WTC11 (cell line): Measurements from ENCODE around the gene CHCHD1. TPM values are rescaled to one million over a fixed set of nuclear protein-coding genes. Genes with fewer than 3 reads are reported as not detected.

Source experiments
- ATAC-seq: fragments of 200-7000 bp; cut with Tn5 transposase; 2 replicates; pipeline ENCODE4 v1.10.0; 2021; ENCODE audit warnings: mild to moderate bottlenecking, moderate library complexity
- Bru-seq: library from RNA; stranded (reverse); fragments of 400-500 nt; gene quantifications from one replicate; lab custom pipeline; 2021; lab: Mats Ljungman, UMichigan
- CTCF ChIA-PET: fragments of 300-600 bp; sonication (Branson Sonifier 250); formaldehyde crosslinking; loops from one replicate; lab custom pipeline; 2021; ENCODE audit warnings: antibody characterized with exemption; lab: Charles Lee
- POLR2A ChIA-PET: fragments of 350-600 bp; sonication (Branson Sonifier 250); formaldehyde crosslinking; loops from one replicate; lab custom pipeline; 2021; ENCODE audit warnings: antibody characterized with exemption; lab: Charles Lee
- DNase-seq: peaks from one replicate; pipeline ENCODE4 v3.0.0; 2021; ENCODE audit warnings: low spot score
- H3K27ac Mint-ChIP-seq: 2 replicates; pipeline ENCODE4 v1.8.0; 2021; ENCODE audit warnings: mixed read lengths
- H3K27me3 Mint-ChIP-seq: 2 replicates; pipeline ENCODE4 v1.8.0; 2021; ENCODE audit warnings: low read depth, mild to moderate bottlenecking, moderate library complexity, mixed read lengths
- H3K36me3 Mint-ChIP-seq: 2 replicates; pipeline ENCODE4 v1.8.0; 2021; ENCODE audit warnings: mixed read lengths
- H3K4me1 Mint-ChIP-seq: 2 replicates; pipeline ENCODE4 v1.8.0; 2022; ENCODE audit warnings: mixed read lengths
- H3K4me3 Mint-ChIP-seq: 2 replicates; pipeline ENCODE4 v1.8.0; 2021; ENCODE audit warnings: mild to moderate bottlenecking, moderate library complexity, mixed read lengths
- H3K9me3 Mint-ChIP-seq: 2 replicates; pipeline ENCODE4 v1.8.0; 2021; ENCODE audit warnings: mixed read lengths
- AR ChIP-seq: fragments of 250-450 bp; sonication (Bioruptor Pico); IDR thresholded peaks from 2 replicates; pipeline ENCODE4 v1.9.0; 2021; ENCODE audit warnings: mild to moderate bottlenecking
- CTCF ChIP-seq: fragments of 200-600 bp; IDR thresholded peaks from 2 replicates; pipeline ENCODE4 v1.8.0; 2022; ENCODE audit warnings: antibody characterized with exemption
- ELF4 ChIP-seq: sonication (generic); formaldehyde crosslinking; IDR thresholded peaks from 2 replicates; pipeline ENCODE4 v1.8.1; 2022; ENCODE audit warnings: low read depth, mild to moderate bottlenecking, moderate library complexity, missing genetic modification reagents
- FOXP4 ChIP-seq: sonication (generic); formaldehyde crosslinking; IDR thresholded peaks from 2 replicates; pipeline ENCODE4 v1.8.0; 2022; ENCODE audit warnings: mild to moderate bottlenecking, missing genetic modification reagents
- HMGXB4 ChIP-seq: sonication (generic); formaldehyde crosslinking; IDR thresholded peaks from 2 replicates; pipeline ENCODE4 v1.8.1; 2023; ENCODE audit warnings: mild to moderate bottlenecking, moderate library complexity, missing genetic modification reagents
- IRF2 ChIP-seq: sonication (generic); formaldehyde crosslinking; IDR thresholded peaks from 2 replicates; pipeline ENCODE4 v1.8.0; 2022; ENCODE audit warnings: low read depth, missing genetic modification reagents, borderline replicate concordance
- MXD4 ChIP-seq: fragments of 250-450 bp; sonication (Bioruptor Pico); IDR thresholded peaks from 2 replicates; pipeline ENCODE4 v1.8.0; 2021; ENCODE audit warnings: mild to moderate bottlenecking, moderate library complexity, borderline replicate concordance
- NFE2L1 ChIP-seq: sonication (generic); formaldehyde crosslinking; IDR thresholded peaks from 2 replicates; pipeline ENCODE4 v1.8.1; 2023; ENCODE audit warnings: missing genetic modification reagents
- NR1H2 ChIP-seq: sonication (generic); formaldehyde crosslinking; IDR thresholded peaks from 2 replicates; pipeline ENCODE4 v1.9.0; 2021; ENCODE audit warnings: mild to moderate bottlenecking, moderate library complexity, missing genetic modification reagents
- PREB ChIP-seq: sonication (generic); formaldehyde crosslinking; IDR thresholded peaks from 2 replicates; pipeline ENCODE4 v1.8.1; 2022; ENCODE audit warnings: mild to moderate bottlenecking, missing genetic modification reagents, moderate library complexity, borderline replicate concordance
- USF2 ChIP-seq: sonication (generic); formaldehyde crosslinking; IDR thresholded peaks from 2 replicates; pipeline ENCODE4 v1.8.1; 2023; ENCODE audit warnings: mild to moderate bottlenecking, missing genetic modification reagents, moderate library complexity
- ZBTB21 ChIP-seq: sonication (generic); formaldehyde crosslinking; IDR thresholded peaks from 2 replicates; pipeline ENCODE4 v1.8.1; 2023; ENCODE audit warnings: mild to moderate bottlenecking, missing genetic modification reagents, borderline replicate concordance
- ZNF423 ChIP-seq: fragments of 250-450 bp; sonication (Bioruptor Pico); IDR thresholded peaks from 2 replicates; pipeline ENCODE4 v2.1.2; 2022; ENCODE audit warnings: mild to moderate bottlenecking, moderate library complexity
- long read RNA-seq, 3 experiments: library from RNA in 1 of 3; library from capped mRNA in 1 of 3; library from polyadenylated mRNA in 1 of 3; unstranded in 2 of 3; stranded (forward) in 1 of 3; transcript quantifications; one replicate each; pipeline ENCODE4 v2.0.0, GENCODE V29; 2021
- total RNA-seq: library from RNA; stranded (reverse); gene quantifications from 3 replicates; pipeline ENCODE4 v1.2.3, GENCODE V29; 2021
- TF ChIP-seq, protein P1 (sequence below): sonication (generic); formaldehyde crosslinking; IDR thresholded peaks from 2 replicates; pipeline ENCODE4 v1.8.1; 2023; ENCODE audit warnings: mild to moderate bottlenecking, missing genetic modification reagents, borderline replicate concordance
- TF ChIP-seq, protein P2 (sequence below): fragments of 250-450 bp; sonication (Bioruptor Pico); IDR thresholded peaks from 2 replicates; pipeline ENCODE4 v2.1.2; 2022; ENCODE audit warnings: mild to moderate bottlenecking, moderate library complexity

The CHCHD1 gene
- total RNA-seq = 45.9 to 47.9 TPM (median 45.9 TPM) in 3 replicates
- percentile 96 among the genes with signal in this experiment for Bru-seq, nascent RNA
- long read RNA-seq, experiment 1, transcript CHCHD1-201 (3 exons, 835 nt) = major isoform, 53 of 64 reads
- long read RNA-seq, experiment 1, partial matches to known transcripts = 5 of 64 reads
- long read RNA-seq, experiment 1, other reads (novel, unspliced or antisense) = 2 of 64 reads
- long read RNA-seq, experiment 2, transcript CHCHD1-201 (3 exons, 835 nt) = major isoform, 158 of 174 reads
- long read RNA-seq, experiment 2, partial matches to known transcripts = 8 of 174 reads
- long read RNA-seq, experiment 2, other reads (novel, unspliced or antisense) = 7 of 174 reads
- long read RNA-seq, experiment 3, transcript CHCHD1-201 (3 exons, 835 nt) = major isoform, 12 of 17 reads
- long read RNA-seq, experiment 3, partial matches to known transcripts = 1 of 17 reads
- long read RNA-seq, experiment 3, other reads (novel, unspliced or antisense) = 2 of 17 reads

GRCh38 chr10:73781879-73782748, at the start of gene CHCHD1:
Gene CHCHD1 (plus strand): TSS chr10:73782048. CDS start chr10:73782076, 28 bp downstream.
- POLR2A ChIA-PET = interaction anchor here (1.2 to 1.7 kb wide), 2 partner anchors 10 to 39 kb away, joined by 4 to 14 read pairs; a partner anchor contains a TSS
- Mint-ChIP-seq H3K4me1 (peaks cover 33% of the 10 kb centered on the region), H3K36me3 (peaks cover 10% of the 10 kb centered on the region), H3K9me3 (no peaks in the 10 kb centered on the region), H3K4me3 (peak within 1 kb of the TSS; percentile 99), H3K27ac (peak within 1 kb of the TSS; percentile 99), H3K27me3 (no peaks in the 10 kb centered on the region)
- CTCF ChIA-PET = interaction anchor here (0.6 to 1.7 kb wide), 4 partner anchors 9 to 158 kb away, joined by 3 to 11 read pairs (median 3); a partner anchor contains a TSS
- peak; percentile 73 for ATAC-seq
- DNase-seq = peak; percentile 82
- TF ChIP-seq ELF4 = no peak
- TF ChIP-seq AR (CRISPR knock-in tag) = no peak
- peak; percentile 80 for TF ChIP-seq USF2 (CRISPR knock-in tag)
- TF ChIP-seq HMGXB4 = peak; percentile 73; the same call in 1 of the 2 replicates
- no peak for TF ChIP-seq PREB (CRISPR knock-in tag)
- TF ChIP-seq ZBTB21 (CRISPR knock-in tag) = no peak
- TF ChIP-seq FOXP4 (CRISPR knock-in tag) = no peak
- TF ChIP-seq, protein P1, sequence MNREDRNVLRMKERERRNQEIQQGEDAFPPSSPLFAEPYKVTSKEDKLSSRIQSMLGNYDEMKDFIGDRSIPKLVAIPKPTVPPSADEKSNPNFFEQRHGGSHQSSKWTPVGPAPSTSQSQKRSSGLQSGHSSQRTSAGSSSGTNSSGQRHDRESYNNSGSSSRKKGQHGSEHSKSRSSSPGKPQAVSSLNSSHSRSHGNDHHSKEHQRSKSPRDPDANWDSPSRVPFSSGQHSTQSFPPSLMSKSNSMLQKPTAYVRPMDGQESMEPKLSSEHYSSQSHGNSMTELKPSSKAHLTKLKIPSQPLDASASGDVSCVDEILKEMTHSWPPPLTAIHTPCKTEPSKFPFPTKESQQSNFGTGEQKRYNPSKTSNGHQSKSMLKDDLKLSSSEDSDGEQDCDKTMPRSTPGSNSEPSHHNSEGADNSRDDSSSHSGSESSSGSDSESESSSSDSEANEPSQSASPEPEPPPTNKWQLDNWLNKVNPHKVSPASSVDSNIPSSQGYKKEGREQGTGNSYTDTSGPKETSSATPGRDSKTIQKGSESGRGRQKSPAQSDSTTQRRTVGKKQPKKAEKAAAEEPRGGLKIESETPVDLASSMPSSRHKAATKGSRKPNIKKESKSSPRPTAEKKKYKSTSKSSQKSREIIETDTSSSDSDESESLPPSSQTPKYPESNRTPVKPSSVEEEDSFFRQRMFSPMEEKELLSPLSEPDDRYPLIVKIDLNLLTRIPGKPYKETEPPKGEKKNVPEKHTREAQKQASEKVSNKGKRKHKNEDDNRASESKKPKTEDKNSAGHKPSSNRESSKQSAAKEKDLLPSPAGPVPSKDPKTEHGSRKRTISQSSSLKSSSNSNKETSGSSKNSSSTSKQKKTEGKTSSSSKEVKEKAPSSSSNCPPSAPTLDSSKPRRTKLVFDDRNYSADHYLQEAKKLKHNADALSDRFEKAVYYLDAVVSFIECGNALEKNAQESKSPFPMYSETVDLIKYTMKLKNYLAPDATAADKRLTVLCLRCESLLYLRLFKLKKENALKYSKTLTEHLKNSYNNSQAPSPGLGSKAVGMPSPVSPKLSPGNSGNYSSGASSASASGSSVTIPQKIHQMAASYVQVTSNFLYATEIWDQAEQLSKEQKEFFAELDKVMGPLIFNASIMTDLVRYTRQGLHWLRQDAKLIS (CRISPR knock-in tag) = no peak
- TF ChIP-seq CTCF = no peak
- TF ChIP-seq IRF2 (CRISPR knock-in tag) = no peak
- TF ChIP-seq NFE2L1 = 0 out of 2 replicates have a peak, but pooled peaks have one; percentile 38
- no peak for TF ChIP-seq ZNF423 (CRISPR knock-in tag)
- TF ChIP-seq, protein P2, sequence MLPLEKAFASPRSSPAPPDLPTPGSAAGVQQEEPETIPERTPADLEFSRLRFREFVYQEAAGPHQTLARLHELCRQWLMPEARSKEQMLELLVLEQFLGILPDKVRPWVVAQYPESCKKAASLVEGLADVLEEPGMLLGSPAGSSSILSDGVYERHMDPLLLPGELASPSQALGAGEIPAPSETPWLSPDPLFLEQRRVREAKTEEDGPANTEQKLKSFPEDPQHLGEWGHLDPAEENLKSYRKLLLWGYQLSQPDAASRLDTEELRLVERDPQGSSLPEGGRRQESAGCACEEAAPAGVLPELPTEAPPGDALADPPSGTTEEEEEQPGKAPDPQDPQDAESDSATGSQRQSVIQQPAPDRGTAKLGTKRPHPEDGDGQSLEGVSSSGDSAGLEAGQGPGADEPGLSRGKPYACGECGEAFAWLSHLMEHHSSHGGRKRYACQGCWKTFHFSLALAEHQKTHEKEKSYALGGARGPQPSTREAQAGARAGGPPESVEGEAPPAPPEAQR = no peak
- no peak for TF ChIP-seq NR1H2 (CRISPR knock-in tag)
- no peak for TF ChIP-seq MXD4 (CRISPR knock-in tag)
